Endothelial cell of umbilical vein (primary cell): ENCODE measurements around the gene MYO7B. TPM values are rescaled to one million over a fixed set of nuclear protein-coding genes. Genes with fewer than 3 reads are reported as not detected.

Experiments
- BruUV-seq: library from RNA; stranded (reverse); fragments of 400-500 nt; replicated peaks from 2 replicates; lab custom pipeline; 2021; lab: Mats Ljungman, UMichigan
- CTCF ChIA-PET: fragments of 300-600, 350-600 bp; sonication (Branson Sonifier 250); formaldehyde crosslinking; loops from one replicate; lab custom pipeline; 2021; ENCODE audit warnings: antibody characterized with exemption, inconsistent platforms; lab: Charles Lee
- POLR2A ChIA-PET: fragments of 300-600, 350-600 bp; sonication (Branson Sonifier 250); formaldehyde crosslinking; loops from one replicate; lab custom pipeline; 2021; ENCODE audit warnings: antibody characterized with exemption, inconsistent platforms; lab: Charles Lee
- DNase-seq: peaks from one replicate; pipeline ENCODE4 v3.0.0-alpha.2; 2011; ENCODE audit warnings: low read depth, low spot score
- FAIRE-seq: peaks from 2 replicates; lab custom pipeline; 2011; peaks lifted over from hg19 to GRCh38; lab: Jason Lieb, UNC
- H2AFZ ChIP-seq: 2 replicates; pipeline ENCODE4 v1.6.0; 2012; ENCODE audit warnings: low read depth, low read length, control low read depth, inconsistent platforms
- H3K27ac ChIP-seq: 2 replicates; pipeline ENCODE4 v1.5.1; 2011; ENCODE audit warnings: low read depth, mild to moderate bottlenecking, control low read depth, low read length, moderate library complexity; ENCODE audit not compliant: insufficient read depth
- H3K27me3 ChIP-seq, 2 experiments: 2 replicates each; pipeline versions ENCODE4 v1.6.0 to v1.6.1; 2011; ENCODE audit warnings: low read length in 2 of 2, mixed read lengths in 1 of 2; ENCODE audit not compliant: control insufficient read depth in 2 of 2, insufficient read depth in 2 of 2
- H3K36me3 ChIP-seq, 2 experiments: 2 replicates in 1 of 2; 3 replicates in 1 of 2; pipeline ENCODE4 v1.5.1; 2011; ENCODE audit warnings: low read length in 2 of 2, mild to moderate bottlenecking in 1 of 2, moderate library complexity in 1 of 2; ENCODE audit not compliant: control insufficient read depth in 2 of 2, insufficient read depth in 2 of 2; ENCODE audit errors: extremely low read depth in 1 of 2
- H3K4me1 ChIP-seq: 3 replicates; pipeline ENCODE4 v1.5.1; 2011; ENCODE audit warnings: mild to moderate bottlenecking, low read length; ENCODE audit not compliant: control insufficient read depth, insufficient read depth; ENCODE audit errors: extremely low read depth
- H3K4me2 ChIP-seq: 2 replicates; pipeline ENCODE4 v1.6.1; 2011; ENCODE audit warnings: low read length, control low read depth, mixed read lengths; ENCODE audit not compliant: insufficient read depth
- H3K4me3 ChIP-seq, 3 experiments: fragments of 200-600 bp in 1 of 3; sonication (generic), shearing (Covaris generic) in 1 of 3; replicated peaks in 1 of 3; 2 replicates each; pipeline ENCODE4 v1.5.1; 2011 to 2016; ENCODE audit warnings: control low read depth in 3 of 3, low read length in 3 of 3, mild to moderate bottlenecking in 2 of 3, inconsistent platforms in 1 of 3, low read depth in 1 of 3, moderate library complexity in 1 of 3; ENCODE audit not compliant: insufficient read depth in 1 of 3
- H3K79me2 ChIP-seq: 2 replicates; pipeline ENCODE4 v1.6.0; 2012; ENCODE audit warnings: low read length, inconsistent platforms; ENCODE audit not compliant: control insufficient read depth, insufficient read depth
- H3K9ac ChIP-seq: replicated peaks from 2 replicates; pipeline ENCODE3; 2011; ENCODE audit warnings: low read length, control low read depth; ENCODE audit not compliant: insufficient read depth; ENCODE audit errors: extremely low read depth
- H3K9me1 ChIP-seq: replicated peaks from 3 replicates; pipeline ENCODE4 v1.6.0; 2011; ENCODE audit warnings: mild to moderate bottlenecking, low read length; ENCODE audit not compliant: control insufficient read depth, insufficient read depth; ENCODE audit errors: extremely low read depth
- H3K9me3 ChIP-seq: replicated peaks from 2 replicates; pipeline ENCODE4 v1.5.1; 2012; ENCODE audit warnings: low read length, inconsistent platforms; ENCODE audit not compliant: control insufficient read depth, insufficient read depth
- H4K20me1 ChIP-seq: replicated peaks from 2 replicates; pipeline ENCODE3; 2011; ENCODE audit warnings: mild to moderate bottlenecking, low read length; ENCODE audit not compliant: control insufficient read depth, insufficient read depth; ENCODE audit errors: extremely low read depth
- EZH2 ChIP-seq: IDR thresholded peaks from 2 replicates; pipeline ENCODE4 v1.6.1; 2012; ENCODE audit warnings: borderline replicate concordance, low read depth, mild to moderate bottlenecking, moderate library complexity, low read length, inconsistent platforms; ENCODE audit not compliant: severe bottlenecking
- FOS ChIP-seq: IDR thresholded peaks from 2 replicates; pipeline ENCODE4 v1.6.1; 2011; ENCODE audit warnings: mild to moderate bottlenecking, low read length, moderate library complexity, borderline replicate concordance; ENCODE audit not compliant: insufficient read depth
- GATA2 ChIP-seq: IDR thresholded peaks from 2 replicates; pipeline ENCODE4 v1.7.0; 2011; ENCODE audit warnings: low read depth, mild to moderate bottlenecking, moderate library complexity, mixed read lengths, low read length; ENCODE audit not compliant: insufficient read length, insufficient read depth
- JUN ChIP-seq: IDR thresholded peaks from 2 replicates; pipeline ENCODE4 v1.6.1; 2011; ENCODE audit warnings: borderline replicate concordance, low read depth; ENCODE audit not compliant: insufficient read length, insufficient read depth
- MYC ChIP-seq: IDR thresholded peaks from one replicate; pipeline ENCODE4 v1.6.1; 2011; ENCODE audit warnings: mild to moderate bottlenecking, low read depth, low read length
- POLR2A ChIP-seq: IDR thresholded peaks from 2 replicates; pipeline ENCODE4 v1.6.1; 2012; ENCODE audit warnings: low read depth, mild to moderate bottlenecking, control low read depth, low read length
- POLR2AphosphoS5 ChIP-seq: IDR thresholded peaks from 2 replicates; pipeline ENCODE4 v1.6.1; 2012; ENCODE audit warnings: low read depth, mild to moderate bottlenecking, control low read depth, low read length, moderate library complexity; ENCODE audit not compliant: insufficient read depth
- dilution Hi-C: fragments of 300-500 bp; cut with MboI; formaldehyde crosslinking; loops from one replicate; pipeline ENCODE4 v1.15.0; 2019; ENCODE audit warnings: low sequenced_read_pairs; ENCODE audit not compliant: extremely low pct_ligation_motif_present
- intact Hi-C: fragments of 100-400 bp; cut with micrococcal nuclease; formaldehyde crosslinking; loops from one replicate; pipeline ENCODE4 v1.10.0; 2022
- polyA plus RNA-seq, 4 experiments: library from polyadenylated mRNA; depleted of rRNA in 3 of 4; stranded (reverse) in 3 of 4; unstranded in 1 of 4; fragments of >200 nt; gene quantifications; 2 replicates each; pipeline versions ENCODE4 v1.2.1 to v1.2.3, GENCODE V29; 2011 to 2012; ENCODE audit warnings: missing spikeins in 1 of 4
- total RNA-seq: library from RNA; stranded (reverse); gene quantifications from 2 replicates; pipeline ENCODE4 v1.2.3, GENCODE V29; 2021
- TF ChIP-seq, protein P1 (sequence below): IDR thresholded peaks from 2 replicates; pipeline ENCODE4 v1.6.1; 2011; ENCODE audit not compliant: insufficient read depth, insufficient read length
- TF ChIP-seq, protein P2 (sequence below), 2 donors: IDR thresholded peaks; 1 replicate in 1 of 2; 2 replicates in 1 of 2; pipeline ENCODE4 v1.5.1; 2011; ENCODE audit warnings: low read length in 2 of 2, mild to moderate bottlenecking in 2 of 2, moderate library complexity in 2 of 2, control low read depth in 1 of 2, inconsistent platforms in 1 of 2, low read depth in 1 of 2; ENCODE audit not compliant: insufficient read depth in 1 of 2; ENCODE audit errors: extremely low read depth in 1 of 2

Gene MYO7B
- total and polyA plus RNA-seq, 2 donors (not counting 3 experiments of a cell fraction or from before 2014, with no cell fraction given), result 0.17 TPM; not detected in 1

DNA sequence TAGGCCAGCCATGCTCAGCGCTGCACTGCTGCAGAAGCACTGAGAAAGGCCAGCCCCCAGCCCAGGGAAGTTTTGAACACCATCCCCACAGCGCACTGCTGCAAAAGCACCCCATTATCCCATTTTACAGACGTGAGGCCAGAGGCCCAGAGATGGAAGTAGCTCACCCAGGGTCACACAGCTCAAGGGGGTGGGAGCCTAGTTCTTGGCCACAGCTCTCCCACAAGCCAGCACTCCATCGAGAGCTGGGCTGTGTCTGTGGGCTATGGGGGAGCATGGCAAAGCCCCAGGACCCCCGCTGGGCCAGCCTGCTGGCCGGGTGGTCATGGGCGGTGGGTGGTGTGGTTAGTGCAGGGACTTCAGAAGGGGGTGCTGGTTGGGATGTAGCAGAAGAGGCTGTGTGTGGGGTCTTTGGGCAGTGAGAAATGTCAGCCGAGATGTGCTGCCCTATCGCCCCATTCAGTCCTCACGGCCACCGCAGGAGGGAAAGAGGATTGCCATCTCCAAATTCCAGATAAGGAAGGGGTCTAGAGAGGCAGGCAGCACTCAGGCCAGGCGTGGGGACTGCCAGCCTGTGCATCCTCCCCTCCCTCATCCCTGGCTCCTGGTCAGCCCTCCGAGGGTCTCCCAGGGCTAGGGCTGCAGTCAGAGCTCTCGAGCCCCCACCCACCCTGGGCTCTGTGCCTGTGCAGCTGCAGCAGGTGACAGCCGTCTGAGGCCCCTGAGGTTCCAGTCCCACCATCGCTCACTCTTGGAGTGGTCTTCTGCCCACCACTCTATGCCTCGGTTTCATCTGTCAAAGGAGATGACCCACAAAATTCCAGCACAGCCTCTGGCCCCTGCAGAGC lies 93.5 kb downstream of the MYO7B start:
- Histone ChIP-seq H3K9me1 (no peaks in the 10 kb centered on the region), H3K4me2 (no peak overlapping the region), H3K27ac (no peak overlapping the region), H3K9me3 (no peaks in the 10 kb centered on the region), H3K9ac (no peak overlapping the region), H2AFZ (no peak overlapping the region), H3K36me3 (no peaks in the 10 kb centered on the region), H3K27me3 (no peaks in the 10 kb centered on the region), H3K4me3 (no peak overlapping the region), H3K4me1 (no peaks in the 10 kb centered on the region), H3K79me2 (no peaks in the 10 kb centered on the region), H4K20me1 (no peaks in the 10 kb centered on the region)
- CTCF ChIA-PET, result interaction anchor here (1.0 to 2.5 kb wide), 4 partner anchors 21 to 67 kb away, joined by 3 to 9 read pairs (median 3); no protein-coding TSS in a partner anchor
- no TSS peak for BruUV-seq
- dilution Hi-C loops, result no loop called here
- intact Hi-C loops, result no loop called here
- TF ChIP-seq, protein P1, sequence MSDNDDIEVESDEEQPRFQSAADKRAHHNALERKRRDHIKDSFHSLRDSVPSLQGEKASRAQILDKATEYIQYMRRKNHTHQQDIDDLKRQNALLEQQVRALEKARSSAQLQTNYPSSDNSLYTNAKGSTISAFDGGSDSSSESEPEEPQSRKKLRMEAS, result no peak
- TF ChIP-seq, protein P2, sequence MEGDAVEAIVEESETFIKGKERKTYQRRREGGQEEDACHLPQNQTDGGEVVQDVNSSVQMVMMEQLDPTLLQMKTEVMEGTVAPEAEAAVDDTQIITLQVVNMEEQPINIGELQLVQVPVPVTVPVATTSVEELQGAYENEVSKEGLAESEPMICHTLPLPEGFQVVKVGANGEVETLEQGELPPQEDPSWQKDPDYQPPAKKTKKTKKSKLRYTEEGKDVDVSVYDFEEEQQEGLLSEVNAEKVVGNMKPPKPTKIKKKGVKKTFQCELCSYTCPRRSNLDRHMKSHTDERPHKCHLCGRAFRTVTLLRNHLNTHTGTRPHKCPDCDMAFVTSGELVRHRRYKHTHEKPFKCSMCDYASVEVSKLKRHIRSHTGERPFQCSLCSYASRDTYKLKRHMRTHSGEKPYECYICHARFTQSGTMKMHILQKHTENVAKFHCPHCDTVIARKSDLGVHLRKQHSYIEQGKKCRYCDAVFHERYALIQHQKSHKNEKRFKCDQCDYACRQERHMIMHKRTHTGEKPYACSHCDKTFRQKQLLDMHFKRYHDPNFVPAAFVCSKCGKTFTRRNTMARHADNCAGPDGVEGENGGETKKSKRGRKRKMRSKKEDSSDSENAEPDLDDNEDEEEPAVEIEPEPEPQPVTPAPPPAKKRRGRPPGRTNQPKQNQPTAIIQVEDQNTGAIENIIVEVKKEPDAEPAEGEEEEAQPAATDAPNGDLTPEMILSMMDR (IDR thresholded peaks at IDR 0.05; ENCODE audit: extremely low read depth in 1 of 2, insufficient read depth in 1 of 2, low read depth in 1 of 2, low read length in 2 of 2), result no peak
- TF ChIP-seq JUN, result no peak
- no peak for TF ChIP-seq POLR2A
- TF ChIP-seq GATA2, result no peak
- no peak for TF ChIP-seq FOS
- no peak for TF ChIP-seq EZH2
- TF ChIP-seq POLR2AphosphoS5, result no peak
- no peak for TF ChIP-seq MYC
- FAIRE-seq, result no peak
- no peak for DNase-seq
- POLR2A ChIA-PET, result interaction anchor here (0.9 kb wide), 1 partner anchor 38 kb away, joined by 3 read pairs; no protein-coding TSS in a partner anchor
